WERI-Rb-1 (cell line): ENCODE data around the gene ZNF341.
A peak's percentile ranks its signal among the peaks of the same experiment; 100 is the strongest.

Experiments
- DNase-seq: peaks from one replicate; pipeline ENCODE4 v3.0.0-alpha.2; 2020
- H3K27ac ChIP-seq: fragments of 250-450 bp; sonication (Bioruptor Pico); 2 replicates; pipeline ENCODE4 v1.5.1; 2020; ENCODE audit warnings: mild to moderate bottlenecking, moderate library complexity
- H3K27me3 ChIP-seq: fragments of 250-450 bp; sonication (Bioruptor Pico); 2 replicates; pipeline ENCODE4 v1.5.1; 2021; ENCODE audit warnings: mild to moderate bottlenecking, low read depth, moderate library complexity; ENCODE audit not compliant: insufficient read depth, severe bottlenecking
- H3K36me3 ChIP-seq: fragments of 250-450 bp; sonication (Bioruptor Pico); 2 replicates; pipeline ENCODE4 v1.5.1; 2020; ENCODE audit warnings: mild to moderate bottlenecking, moderate library complexity
- H3K4me3 ChIP-seq: 2 replicates; pipeline ENCODE4 v1.5.1; 2011; ENCODE audit warnings: low read depth, mild to moderate bottlenecking, control low read depth, low read length
- H3K9me3 ChIP-seq: fragments of 250-450 bp; sonication (Bioruptor Pico); 2 replicates; pipeline ENCODE4 v1.5.1; 2021; ENCODE audit warnings: mild to moderate bottlenecking, moderate library complexity; ENCODE audit not compliant: severe bottlenecking
- CTCF ChIP-seq: IDR thresholded peaks from 2 replicates; pipeline ENCODE4 v1.5.1; 2011; ENCODE audit warnings: low read depth, mild to moderate bottlenecking, control low read depth, inconsistent platforms, low read length

Gene ZNF341

GRCh38 chr20:33796907-33797544 is 65.2 kb downstream of the ZNF341 start:
- H3K36me3 ChIP-seq = no peaks in the 10 kb centered on the region
- H3K9me3 ChIP-seq = peaks cover 4% of the 10 kb centered on the region
- no peak overlapping the region for H3K4me3 ChIP-seq
- no peaks in the 10 kb centered on the region for H3K27me3 ChIP-seq
- no peak for TF ChIP-seq CTCF
- no peak for DNase-seq
- no peak overlapping the region for H3K27ac ChIP-seq

- Histone ChIP-seq H3K27me3 (no peaks in the 10 kb centered on the region), H3K4me3 (no peak overlapping the region), H3K36me3 (no peaks in the 10 kb centered on the region), H3K27ac (no peak overlapping the region), H3K9me3 (peaks cover 4% of the 10 kb centered on the region)
- no peak for TF ChIP-seq CTCF
- DNase-seq = no peak
Measured at GRCh38 chr20:33798444-33798843, 66.6 kb downstream of the ZNF341 start.

- Histone ChIP-seq H3K4me3 (no peak overlapping the region), H3K27ac (no peak overlapping the region), H3K27me3 (no peaks in the 10 kb centered on the region), H3K36me3 (no peaks in the 10 kb centered on the region), H3K9me3 (no peaks in the 10 kb centered on the region)
- TF ChIP-seq CTCF = no peak
- DNase-seq = no peak
Measured at GRCh38 chr20:33803921-33804337, 72.1 kb downstream of the ZNF341 start.

- no peak for TF ChIP-seq CTCF
- Histone ChIP-seq H3K4me3 (no peak overlapping the region), H3K9me3 (no peaks in the 10 kb centered on the region), H3K36me3 (no peaks in the 10 kb centered on the region), H3K27me3 (no peaks in the 10 kb centered on the region), H3K27ac (no peak overlapping the region)
- no peak for DNase-seq
Measured at GRCh38 chr20:33808388-33808787, 76.6 kb downstream of the ZNF341 start.

- H3K27ac ChIP-seq = peak overlapping the region; percentile 1
- peaks cover 4% of the 10 kb centered on the region for H3K36me3 ChIP-seq
- H3K4me3 ChIP-seq = peak overlapping the region; percentile 38
- H3K9me3 ChIP-seq = no peaks in the 10 kb centered on the region
- no peak for DNase-seq
- no peak for TF ChIP-seq CTCF
- no peaks in the 10 kb centered on the region for H3K27me3 ChIP-seq
Measured at GRCh38 chr20:33810259-33810658, 78.5 kb downstream of the ZNF341 start.
